ENCODE data around the gene APOBEC4.
A peak's percentile ranks its signal among the peaks of the same experiment; 100 is the strongest.

Gene APOBEC4

GRCh38 chr1:183636334-183636682, 16.8 kb downstream of the APOBEC4 start:
- DNase-seq (ENCODE audit: low read depth), result no peak
- peak overlapping the region; percentile 82 for H3K4me3 ChIP-seq (ENCODE audit: control insufficient read depth, low read depth, low read length)
- no peak for TF ChIP-seq CTCF (conservative IDR thresholded peaks at IDR 0.05; ENCODE audit: control insufficient read depth, insufficient read depth, low read depth, low read length)

GRCh38 chr1:183635606-183636333, 17.3 kb downstream of the APOBEC4 start, which contains the start of gene ARPC5:
Gene ARPC5 (minus strand): TSS chr1:183635783. CDS start chr1:183635659, 124 bp downstream.
- peak within 1 kb of the TSS; percentile 85 for H3K4me3 ChIP-seq (ENCODE audit: control insufficient read depth, low read depth, low read length)
- no peak for TF ChIP-seq CTCF (conservative IDR thresholded peaks at IDR 0.05; ENCODE audit: control insufficient read depth, insufficient read depth, low read depth, low read length)
- DNase-seq (ENCODE audit: low read depth), result peak; percentile 96

- no peak for TF ChIP-seq CTCF (conservative IDR thresholded peaks at IDR 0.05; ENCODE audit: control insufficient read depth, insufficient read depth, low read depth, low read length)
- no peak for DNase-seq (ENCODE audit: low read depth)
- peak overlapping the region; percentile 85 for H3K4me3 ChIP-seq (ENCODE audit: control insufficient read depth, low read depth, low read length)
Measured at GRCh38 chr1:183635099-183635605, 18.0 kb downstream of the APOBEC4 start.

- DNase-seq (ENCODE audit: low read depth), result no peak
- TF ChIP-seq CTCF (conservative IDR thresholded peaks at IDR 0.05; ENCODE audit: control insufficient read depth, insufficient read depth, low read depth, low read length), result no peak
- H3K4me3 ChIP-seq (ENCODE audit: control insufficient read depth, low read depth, low read length), result peak overlapping the region; percentile 85
Measured at GRCh38 chr1:183634429-183635065, 18.6 kb downstream of the APOBEC4 start.

GRCh38 chr1:183633676-183634343, 19.3 kb downstream of the APOBEC4 start:
- DNase-seq (ENCODE audit: low read depth), result peak; percentile 84
- peak overlapping the region; percentile 85 for H3K4me3 ChIP-seq (ENCODE audit: control insufficient read depth, low read depth, low read length)
- peak; percentile 50 for TF ChIP-seq CTCF (conservative IDR thresholded peaks at IDR 0.05; ENCODE audit: control insufficient read depth, insufficient read depth, low read depth, low read length)

GRCh38 chr1:183632964-183633363, 20.2 kb downstream of the APOBEC4 start:
- H3K4me3 ChIP-seq (ENCODE audit: control insufficient read depth, low read depth, low read length), result peak overlapping the region; percentile 85
- TF ChIP-seq CTCF (conservative IDR thresholded peaks at IDR 0.05; ENCODE audit: control insufficient read depth, insufficient read depth, low read depth, low read length), result no peak
- no peak for DNase-seq (ENCODE audit: low read depth)

All from fibroblast of mammary gland (primary cell).